Aorta (tissue), 5 donors: Measurements from ENCODE around the gene SEMA3B. TPM values are rescaled to one million over a fixed set of nuclear protein-coding genes. Genes with fewer than 3 reads are reported as not detected.
A peak's percentile ranks its signal among the peaks of the same experiment; 100 is the strongest.

ENCODE experiments used
- ATAC-seq: fragments of 200-7000 bp; cut with Tn5 transposase; one replicate; pipeline ENCODE4 v1.9.1; 2022; ENCODE audit warnings: moderate library complexity; ENCODE audit not compliant: low FRiP score
- DNase-seq, 2 donors: peaks; one replicate each; pipeline ENCODE4 v3.0.0-alpha.2; 2020
- H3K27ac ChIP-seq, 2 donors: one replicate each; pipeline ENCODE4 v1.5.1; 2013; ENCODE audit warnings: low read length in 2 of 2, mild to moderate bottlenecking in 2 of 2, moderate library complexity in 2 of 2, control low read depth in 1 of 2, inconsistent platforms in 1 of 2, low read depth in 1 of 2
- H3K27me3 ChIP-seq, 2 donors: one replicate each; pipeline ENCODE4 v1.6.1; 2013; ENCODE audit warnings: control low read depth in 1 of 2, low read length in 1 of 2, mild to moderate bottlenecking in 1 of 2, moderate library complexity in 1 of 2; ENCODE audit not compliant: insufficient read depth in 2 of 2, control insufficient read depth in 1 of 2
- H3K36me3 ChIP-seq, 2 donors: one replicate each; pipeline ENCODE4 v1.6.1; 2013; ENCODE audit warnings: control low read depth in 1 of 2, low read length in 1 of 2, mild to moderate bottlenecking in 1 of 2; ENCODE audit not compliant: insufficient read depth in 2 of 2, control insufficient read depth in 1 of 2
- H3K4me1 ChIP-seq, 2 donors: one replicate each; pipeline ENCODE4 v1.6.1; 2013; ENCODE audit warnings: low read length in 2 of 2, control low read depth in 1 of 2, mild to moderate bottlenecking in 1 of 2, moderate library complexity in 1 of 2; ENCODE audit not compliant: insufficient read depth in 2 of 2, control insufficient read depth in 1 of 2
- H3K4me3 ChIP-seq, 2 donors: one replicate each; pipeline ENCODE4 v1.5.1; 2013; ENCODE audit warnings: low read length in 2 of 2, control low read depth in 1 of 2, mild to moderate bottlenecking in 1 of 2
- H3K9me3 ChIP-seq: one replicate; pipeline ENCODE4 v1.6.1; 2013; ENCODE audit warnings: mild to moderate bottlenecking, low read length; ENCODE audit not compliant: control insufficient read depth
- WGBS, 2 donors: extraction: QIAGEN DNeasy Blood & Tissue Kit; methylation state at CpG; one replicate each; pipeline ENCODE4 v1.1.7; 2013; 5-methylcytosine and 5-hydroxymethylcytosine counted together
- intact Hi-C, 2 donors: fragments of 100-400 bp; cut with DNase I; formaldehyde crosslinking; loops; one replicate each; pipeline versions ENCODE4 v1.14.2 to v1.15.0; 2022
- long read RNA-seq, 2 donors: library from polyadenylated mRNA; unstranded; transcript quantifications; one replicate each; pipeline ENCODE4 v2.0.0, GENCODE V29; 2020 to 2021
- polyA plus RNA-seq, 2 donors: library from polyadenylated mRNA; stranded (reverse); fragments of 200-250 nt; gene quantifications; one replicate each; pipeline ENCODE4 v1.2.3, GENCODE V29; 2013
- total RNA-seq, 2 donors: library from RNA; stranded (reverse); fragmentation: NEBNext Ultra II Directional; extraction: Animal tissue kit (Norgen Biotek cat#: 25700); gene quantifications; one replicate each; pipeline ENCODE4 v1.2.1, GENCODE V29; 2021
- donor health status: healthy with polysubstance abuse.
- donor health status: Bipolar disorder and iron deficiency.
- donor health status: DM: no; HTN: no; CAD: no.
- donor health status: DM: no; HTN: no; CAD: no.
- donor health status: DM: yes; HTN: yes; CAD: no.

The SEMA3B gene
- total RNA-seq: 10 to 100 TPM; 26.0 to 57.4 TPM
- polyA plus RNA-seq: 10 to 100 TPM; 23.3 to 69.5 TPM
- long read RNA-seq, donor 1, transcript SEMA3B-213 (18 exons, 2,925 nt): major isoform, 21 of 116 reads
- long read RNA-seq, donor 1, transcript SEMA3B-204 (17 exons, 2,755 nt): minor isoform, 19 of 116 reads
- long read RNA-seq, donor 1, transcript SEMA3B-212 (17 exons, 2,958 nt): minor isoform, 13 of 116 reads
- long read RNA-seq, donor 1, partial matches to known transcripts: 22 of 116 reads
- long read RNA-seq, donor 1, other reads (novel, unspliced or antisense): 38 of 116 reads
- long read RNA-seq, donor 2, transcript SEMA3B-212 (17 exons, 2,958 nt): minor isoform, 7 of 93 reads
- long read RNA-seq, donor 2, transcript SEMA3B-213 (18 exons, 2,925 nt): major isoform, 16 of 93 reads
- long read RNA-seq, donor 2, partial matches to known transcripts: 23 of 93 reads
- long read RNA-seq, donor 2, other reads (novel, unspliced or antisense): 43 of 93 reads

DNA sequence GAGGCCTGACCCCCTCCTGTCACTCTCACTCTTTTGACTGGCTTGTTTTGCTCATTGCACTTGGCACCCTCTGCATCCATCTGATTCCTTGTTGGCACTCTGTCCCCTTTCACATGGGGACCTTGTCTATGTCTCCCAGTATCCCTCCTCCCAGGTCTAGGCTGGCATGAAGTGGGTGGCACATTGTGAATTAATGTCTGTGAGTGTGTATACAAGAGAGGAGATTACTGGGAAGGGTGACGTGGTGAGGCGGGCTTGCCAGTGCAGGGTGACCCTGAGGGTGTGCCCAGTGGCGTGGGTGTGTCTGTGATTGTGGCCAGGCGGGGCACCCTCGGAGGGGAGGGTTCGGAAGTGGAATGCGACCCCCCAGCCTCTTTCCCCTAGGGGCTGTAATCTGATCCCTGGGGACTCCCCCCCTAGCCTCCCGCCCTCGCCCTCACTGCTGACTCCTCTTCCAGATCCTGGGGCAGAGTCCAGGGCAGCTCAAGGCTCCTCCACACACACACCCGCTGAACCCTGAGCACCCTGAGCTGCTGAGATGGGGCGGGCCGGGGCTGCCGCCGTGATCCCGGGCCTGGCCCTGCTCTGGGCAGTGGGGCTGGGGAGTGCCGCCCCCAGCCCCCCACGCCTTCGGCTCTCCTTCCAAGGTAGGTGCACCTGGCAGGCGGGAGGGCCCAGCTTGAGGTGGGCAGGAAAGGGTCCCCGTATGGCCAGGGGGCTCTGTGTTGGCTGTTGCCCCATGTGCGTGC, at the start of gene SEMA3B:
SEMA3B (plus strand) TSS at position 445 of the 749 bp plus-strand sequence; CDS start at position 539, 94 bp downstream.
- H3K4me1 ChIP-seq: no peaks in the 10 kb centered on the region
- H3K27ac ChIP-seq: peak within 1 kb of the TSS in 1 of 2 donors; percentile 87
- H3K4me3 ChIP-seq: no peak within 1 kb of the TSS

GRCh38 chr3:50219285-50219684, 49.7 kb upstream of the SEMA3B start:
- DNase-seq: no peak
- H3K27ac ChIP-seq: no peak overlapping the region
- no peaks in the 10 kb centered on the region for H3K36me3 ChIP-seq
- no peak for ATAC-seq
- no peaks in the 10 kb centered on the region for H3K27me3 ChIP-seq
- no peak overlapping the region for H3K4me3 ChIP-seq
- 74 to 86% methylated on average over 5 of the region's 5 CpGs for WGBS, 2 donors
- H3K9me3 ChIP-seq: no peaks in the 10 kb centered on the region
- intact Hi-C loops: no loop called here
- no peaks in the 10 kb centered on the region for H3K4me1 ChIP-seq

More for the DNA sequence above, at the start of gene SEMA3B:
- Histone ChIP-seq H3K36me3 (no peaks in the 10 kb centered on the region), H3K9me3 (no peaks in the 10 kb centered on the region), H3K27me3 (no peaks in the 10 kb centered on the region)
- DNase-seq (peak; percentile 83 to 93), ATAC-seq (peak; percentile 17)
- WGBS, 2 donors: 10 to 13% methylated on average over 20 to 21 of the region's 21 CpGs
- intact Hi-C loops: loop anchor here in 1 of 2 donors (2.0 kb wide), 1 partner anchor 32 kb away; the partner anchor contains the start of gene GNAI2

DNA sequence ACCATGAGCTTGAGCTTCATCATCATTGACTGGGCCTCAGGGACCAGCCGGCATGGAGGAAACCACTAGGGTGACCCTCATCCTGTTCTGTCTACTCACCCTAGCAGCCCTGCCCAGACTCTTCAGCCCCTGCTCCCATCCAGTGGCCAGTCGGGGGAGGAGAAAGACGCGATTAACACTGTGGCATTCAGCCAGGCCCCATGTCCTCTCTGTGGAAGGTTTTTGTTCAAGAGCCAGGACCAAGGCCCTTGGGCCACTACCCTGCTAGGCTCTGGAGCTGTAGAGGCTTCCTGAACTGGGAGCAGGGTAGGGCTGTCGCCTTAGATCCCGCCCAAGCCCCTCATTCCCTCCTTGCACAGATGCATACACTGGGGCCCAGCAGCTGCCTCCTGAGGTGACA, 48.8 kb upstream of the SEMA3B start:
- Histone ChIP-seq H3K4me1 (no peaks in the 10 kb centered on the region), H3K9me3 (no peaks in the 10 kb centered on the region), H3K36me3 (no peaks in the 10 kb centered on the region), H3K27ac (no peak overlapping the region), H3K27me3 (no peaks in the 10 kb centered on the region), H3K4me3 (no peak overlapping the region)
- ATAC-seq (no peak), DNase-seq (no peak)
- WGBS, 2 donors: 64 to 69% methylated on average over 6 of the region's 6 CpGs
- intact Hi-C loops: no loop called here

DNA sequence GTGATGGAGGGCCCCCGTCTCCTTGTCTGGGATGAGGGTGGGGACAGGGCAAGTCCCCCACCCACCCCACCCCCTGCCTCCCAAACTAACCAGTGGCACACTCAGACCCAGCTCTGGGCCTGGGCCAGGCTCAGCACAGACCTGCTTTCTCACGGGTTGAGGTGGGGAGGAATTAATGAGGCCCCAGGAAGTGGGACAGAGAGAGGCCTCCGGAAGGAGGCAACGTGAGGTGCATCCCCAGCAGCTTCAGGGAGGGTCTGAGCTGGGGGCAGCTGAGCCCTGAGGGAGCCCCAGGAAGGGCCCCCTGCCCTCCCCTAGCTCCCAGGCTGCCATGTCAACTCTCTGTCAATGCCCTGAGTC, 47.9 kb upstream of the SEMA3B start:
- H3K36me3 ChIP-seq: no peaks in the 10 kb centered on the region
- ATAC-seq (no peak), DNase-seq (no peak)
- WGBS, 2 donors: 49 to 63% methylated on average over 4 of the region's 4 CpGs
- no peak overlapping the region for H3K27ac ChIP-seq
- H3K27me3 ChIP-seq: no peaks in the 10 kb centered on the region
- intact Hi-C loops: no loop called here
- H3K4me3 ChIP-seq: no peak overlapping the region
- H3K9me3 ChIP-seq: no peaks in the 10 kb centered on the region
- H3K4me1 ChIP-seq: no peaks in the 10 kb centered on the region

- H3K4me3 ChIP-seq: no peak overlapping the region
- intact Hi-C loops: no loop called here
- 57 to 58% methylated on average over 12 of the region's 12 CpGs for whole genome bisulfite sequencing, 2 donors
These were observed 47.4 kb upstream of the SEMA3B start for GRCh38 chr3:50221411-50222168.

DNA sequence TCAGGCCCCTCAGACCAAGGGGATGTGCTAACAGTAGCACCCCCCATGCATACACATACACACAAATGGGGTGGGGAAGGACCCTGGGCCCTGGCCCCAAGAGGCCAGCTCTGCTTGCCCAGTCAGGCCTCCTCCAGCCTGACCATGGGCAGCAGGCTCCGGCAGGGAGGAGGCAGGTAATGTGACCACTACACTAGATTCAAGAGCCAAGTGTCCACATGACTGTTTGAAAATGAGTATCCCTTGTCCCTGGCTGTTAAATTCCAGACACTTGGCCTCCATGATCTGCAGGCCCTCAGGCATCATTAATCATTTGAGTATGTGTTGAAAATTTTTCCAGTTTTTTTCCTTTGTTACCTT, 46.8 kb upstream of the SEMA3B start:
- no peak for ATAC-seq
- no peaks in the 10 kb centered on the region for H3K4me1 ChIP-seq
- H3K9me3 ChIP-seq: no peaks in the 10 kb centered on the region
- intact Hi-C loops: no loop called here
- no peak overlapping the region for H3K4me3 ChIP-seq
- no peak overlapping the region for H3K27ac ChIP-seq
- H3K36me3 ChIP-seq: no peaks in the 10 kb centered on the region
- DNase-seq: no peak
- 75 to 82% methylated on average over 1 of the region's 1 CpG for WGBS, 2 donors
- no peaks in the 10 kb centered on the region for H3K27me3 ChIP-seq

More at GRCh38 chr3:50221411-50222168, 47.4 kb upstream of the SEMA3B start:
- no peaks in the 10 kb centered on the region for H3K27me3 ChIP-seq
- no peak overlapping the region for H3K27ac ChIP-seq
- DNase-seq: no peak
- no peaks in the 10 kb centered on the region for H3K4me1 ChIP-seq
- H3K36me3 ChIP-seq: no peaks in the 10 kb centered on the region
- ATAC-seq: no peak
- H3K9me3 ChIP-seq: no peaks in the 10 kb centered on the region

DNA sequence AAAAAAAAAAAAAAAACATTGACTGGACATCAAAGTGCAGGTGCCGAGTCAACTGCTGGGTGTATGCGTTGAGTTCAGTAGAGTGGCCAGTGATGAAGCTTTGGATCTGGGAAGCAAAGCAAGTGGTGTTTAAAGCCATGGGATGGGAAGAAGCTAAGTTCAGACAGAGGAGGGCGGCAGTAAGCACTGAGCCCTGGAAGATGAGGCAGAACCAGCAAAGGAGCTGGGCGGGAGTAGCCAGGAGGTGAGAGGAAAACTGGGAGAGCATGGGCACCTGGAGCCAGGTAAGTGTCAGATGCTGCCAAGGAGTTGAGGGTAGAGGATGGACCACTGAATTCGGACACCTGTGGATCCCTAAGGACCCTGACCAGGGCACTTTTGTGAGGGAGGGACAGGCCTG, 44.3 kb upstream of the SEMA3B start:
- Histone ChIP-seq H3K36me3 (no peaks in the 10 kb centered on the region), H3K4me3 (no peak overlapping the region), H3K27me3 (no peaks in the 10 kb centered on the region), H3K9me3 (no peaks in the 10 kb centered on the region), H3K27ac (no peak overlapping the region), H3K4me1 (no peaks in the 10 kb centered on the region)
- ATAC-seq (no peak), DNase-seq (no peak)
- 77 to 79% methylated on average over 5 of the region's 5 CpGs for WGBS, 2 donors
- intact Hi-C loops: loop anchor here in 1 of 2 donors (2.0 kb wide), 1 partner anchor 30 kb away; no protein-coding TSS in a partner anchor

DNA sequence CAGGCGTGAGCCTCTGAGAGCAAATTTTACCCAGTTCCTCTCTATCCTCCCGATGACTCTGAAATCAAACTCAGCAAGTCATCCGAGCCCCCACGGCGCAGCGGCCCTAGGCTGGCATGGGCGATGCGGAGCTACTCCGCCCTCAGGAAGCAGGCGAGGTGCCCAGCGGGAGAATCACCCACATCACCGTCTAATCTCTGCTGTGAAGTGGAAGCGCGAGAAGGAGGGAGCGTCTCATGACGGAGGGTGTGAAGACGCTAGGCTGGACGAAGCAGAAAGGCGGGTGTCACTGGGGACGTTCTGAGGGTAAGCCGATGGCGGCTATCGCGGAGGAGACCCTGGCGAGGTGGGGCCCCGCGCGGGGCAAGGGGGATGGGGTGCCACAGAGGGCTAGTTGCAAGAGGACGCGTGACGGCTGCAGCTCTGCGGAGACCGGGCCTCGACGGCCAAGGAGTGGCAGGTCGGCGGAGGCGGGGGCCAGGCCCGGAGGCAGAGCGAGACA, 42.0 kb upstream of the SEMA3B start:
- 1% methylated on average over 35 to 40 of the region's 40 CpGs for WGBS, 2 donors
- Histone ChIP-seq H3K4me1 (no peaks in the 10 kb centered on the region), H3K4me3 (peak overlapping the region; percentile 19 to 56), H3K27me3 (no peaks in the 10 kb centered on the region), H3K27ac (no peak overlapping the region), H3K9me3 (no peaks in the 10 kb centered on the region), H3K36me3 (no peaks in the 10 kb centered on the region)
- intact Hi-C loops: loop anchor here (1.0 to 2.0 kb wide), 4 partner anchors 18 to 48 kb away; no protein-coding TSS in a partner anchor
- ATAC-seq (peak; percentile 61), DNase-seq (peak; percentile 78 to 85)
